HCT116 (cell line): ENCODE data around the gene UVRAG. TPM values are rescaled to one million over a fixed set of nuclear protein-coding genes. Genes with fewer than 3 reads are reported as not detected.

Source experiments
- ATAC-seq: fragments of 200-7000 bp; cut with Tn5 transposase; 2 replicates; pipeline ENCODE4 v1.9.1; 2020; ENCODE audit warnings: mild to moderate bottlenecking, moderate library complexity
- BruUV-seq: library from RNA; stranded (reverse); fragments of 400-500 nt; replicated peaks from 2 replicates; lab custom pipeline; 2021; lab: Mats Ljungman, UMichigan
- CTCF ChIA-PET: fragments of 300-600 bp; sonication (Branson Sonifier 250); formaldehyde crosslinking; loops from one replicate; lab custom pipeline; 2021; ENCODE audit warnings: antibody characterized with exemption; lab: Charles Lee
- POLR2A ChIA-PET: fragments of 300-600, 350-600 bp; sonication (Branson Sonifier 250); formaldehyde crosslinking; loops from one replicate; lab custom pipeline; 2021; ENCODE audit warnings: antibody characterized with exemption; lab: Charles Lee
- RAD21 ChIA-PET, 2 experiments: fragments of 300-600 bp; sonication (Branson Sonifier 250); formaldehyde crosslinking; loops; one replicate each; lab custom pipeline; 2023; ENCODE audit warnings: low total read pairs in 2 of 2; ENCODE audit not compliant: uncharacterized antibody in 2 of 2, unreplicated experiment in 2 of 2, low non-redundant PET in 1 of 2; lab: Charles Lee
- DNase-seq: peaks from one replicate; pipeline ENCODE4 v3.0.0-alpha.2; 2010; ENCODE audit warnings: low read depth, low spot score
- H2AFZ ChIP-seq: fragments of 200-600 bp; shearing (Covaris generic), sonication (generic); 2 replicates; pipeline ENCODE4 v1.6.1; 2017; ENCODE audit warnings: low read depth, mixed run types, mixed read lengths, antibody characterized with exemption, low read length; ENCODE audit not compliant: poor library complexity, severe bottlenecking
- H3K27ac ChIP-seq: 2 replicates; pipeline ENCODE4 v1.5.1; 2012; ENCODE audit warnings: low read depth, low read length
- H3K27me3 ChIP-seq: fragments of 200-600 bp; sonication (generic); 2 replicates; pipeline ENCODE4 v1.6.1; 2016; ENCODE audit warnings: mixed run types, low read length, mixed read lengths; ENCODE audit not compliant: insufficient read depth
- H3K36me3 ChIP-seq, 2 experiments: fragments of 200-500 bp in 1 of 2; fragments of 200-600 bp in 1 of 2; sonication (Bioruptor generic) in 1 of 2; sonication (generic) in 1 of 2; 2 replicates each; pipeline versions ENCODE4 v1.5.1 to v1.6.1; 2014 to 2016; ENCODE audit warnings: low read length in 2 of 2, inconsistent platforms in 1 of 2, mixed read lengths in 1 of 2, mixed run types in 1 of 2; ENCODE audit not compliant: insufficient read depth in 2 of 2, control insufficient read depth in 1 of 2
- H3K4me1 ChIP-seq, 2 experiments: fragments of 200-600 bp in 1 of 2; sonication (generic) in 1 of 2; 2 replicates each; pipeline versions ENCODE4 v1.5.1 to v1.6.1; 2012 to 2017; ENCODE audit warnings: low read length in 2 of 2, inconsistent platforms in 1 of 2, mild to moderate bottlenecking in 1 of 2, mixed read lengths in 1 of 2, mixed run types in 1 of 2, moderate library complexity in 1 of 2; ENCODE audit not compliant: insufficient read depth in 2 of 2, control insufficient read depth in 1 of 2
- H3K4me2 ChIP-seq: fragments of 200-600 bp; sonication (generic); 2 replicates; pipeline ENCODE4 v1.6.1; 2017; ENCODE audit warnings: mixed run types, low read length, mixed read lengths
- H3K4me3 ChIP-seq, 2 experiments: fragments of 200-600 bp in 1 of 2; sonication (generic) in 1 of 2; replicated peaks in 1 of 2; 2 replicates each; pipeline ENCODE4 v1.5.1; 2011 to 2016; ENCODE audit warnings: low read length in 2 of 2, control low read depth in 1 of 2, low read depth in 1 of 2, mild to moderate bottlenecking in 1 of 2, mixed read lengths in 1 of 2, mixed run types in 1 of 2
- H3K79me2 ChIP-seq: fragments of 200-600 bp; sonication (generic); 2 replicates; pipeline ENCODE4 v1.6.1; 2017; ENCODE audit warnings: mild to moderate bottlenecking, mixed run types, low read length, moderate library complexity, mixed read lengths; ENCODE audit not compliant: insufficient read depth
- H3K9ac ChIP-seq: fragments of 200-600 bp; sonication (generic); 2 replicates; pipeline ENCODE4 v1.6.1; 2016; ENCODE audit warnings: low read length, mixed read lengths
- H3K9me2 ChIP-seq: fragments of 200-600 bp; sonication (generic), shearing (Covaris generic); 2 replicates; pipeline ENCODE4 v1.6.1; 2017; ENCODE audit warnings: mixed run types, mild to moderate bottlenecking, moderate library complexity; ENCODE audit not compliant: insufficient read depth
- H3K9me3 ChIP-seq, 2 experiments: fragments of 200-500 bp in 1 of 2; fragments of 200-600 bp in 1 of 2; sonication (Bioruptor generic) in 1 of 2; sonication (generic) in 1 of 2; 2 replicates each; pipeline ENCODE4 v1.6.1; 2014 to 2017; ENCODE audit warnings: low read length in 2 of 2, mixed read lengths in 2 of 2, inconsistent platforms in 1 of 2, low read depth in 1 of 2, mild to moderate bottlenecking in 1 of 2, mixed run types in 1 of 2, moderate library complexity in 1 of 2; ENCODE audit not compliant: control insufficient read depth in 1 of 2, insufficient read depth in 1 of 2
- H4K20me1 ChIP-seq: fragments of 200-600 bp; sonication (generic), shearing (Covaris generic); 2 replicates; pipeline ENCODE4 v1.6.1; 2017; ENCODE audit warnings: mixed run types, mild to moderate bottlenecking, moderate library complexity; ENCODE audit not compliant: insufficient read depth
- CBX3 ChIP-seq: IDR thresholded peaks from 2 replicates; pipeline ENCODE4 v1.6.1; 2012; ENCODE audit warnings: low read depth
- CEBPB ChIP-seq: IDR thresholded peaks from 2 replicates; pipeline ENCODE4 v1.6.1; 2012; ENCODE audit warnings: low read depth
- EGR1 ChIP-seq: IDR thresholded peaks from 2 replicates; pipeline ENCODE4 v1.6.1; 2012; ENCODE audit warnings: low read depth
- EZH2 ChIP-seq: fragments of 200-600 bp; sonication (generic); IDR thresholded peaks from 2 replicates; pipeline ENCODE4 v1.6.1; 2017; ENCODE audit warnings: antibody characterized with exemption, mixed run types
- EZH2phosphoT487 ChIP-seq: fragments of 200-600 bp; IDR thresholded peaks from 2 replicates; pipeline ENCODE4 v1.6.1; 2018; ENCODE audit warnings: antibody characterized with exemption, borderline replicate concordance
- POLR2A ChIP-seq: IDR thresholded peaks from 2 replicates; pipeline ENCODE4 v1.7.0; 2011; ENCODE audit warnings: borderline replicate concordance; ENCODE audit not compliant: insufficient read depth, insufficient read length; ENCODE audit errors: extremely low read depth
- POLR2AphosphoS5 ChIP-seq: IDR thresholded peaks from 2 replicates; pipeline ENCODE4 v1.6.1; 2011; ENCODE audit warnings: mild to moderate bottlenecking, low read depth, low read length, moderate library complexity
- RAD21 ChIP-seq: IDR thresholded peaks from 2 replicates; pipeline ENCODE4 v1.6.1; 2012; ENCODE audit warnings: low read depth, mild to moderate bottlenecking
- REST ChIP-seq: IDR thresholded peaks from 2 replicates; pipeline ENCODE4 v1.6.1; 2012; ENCODE audit warnings: low read depth
- SIN3A ChIP-seq: IDR thresholded peaks from 2 replicates; pipeline ENCODE4 v1.6.1; 2012; ENCODE audit warnings: low read depth
- YY1 ChIP-seq: IDR thresholded peaks from 2 replicates; pipeline ENCODE4 v1.6.1; 2011; ENCODE audit warnings: low read length, low read depth, moderate library complexity, mild to moderate bottlenecking; ENCODE audit not compliant: insufficient replicate concordance; ENCODE audit errors: extremely low read depth
- ZFX ChIP-seq: fragments of 450-650 bp; IDR thresholded peaks from 2 replicates; pipeline ENCODE4 v1.6.1; 2017
- ZNF274 ChIP-seq: fragments of 200-500 bp; sonication (Bioruptor generic); IDR thresholded peaks from 2 replicates; pipeline ENCODE4 v1.6.1; 2014; ENCODE audit warnings: mild to moderate bottlenecking, low read depth, low read length, inconsistent platforms
- intact Hi-C: fragments of 100-400 bp; cut with micrococcal nuclease; formaldehyde crosslinking; loops from 2 replicates; pipeline ENCODE4 v1.10.0; 2022
- total RNA-seq: library from RNA; stranded (reverse); gene quantifications from one replicate; pipeline ENCODE4 v1.2.1, GENCODE V29; 2021; ENCODE audit not compliant: unreplicated experiment
- TF ChIP-seq, protein P1 (sequence below): IDR thresholded peaks from 2 replicates; pipeline ENCODE4 v1.6.1; 2012

UVRAG gene
- total RNA-seq, 1 experiment from 2014 or later: 12.3 TPM

- CTCF ChIA-PET: interaction anchor here (1.1 to 2.5 kb wide), 2 partner anchors 13 to 66 kb away, joined by 4 to 30 read pairs; no protein-coding TSS in a partner anchor
- POLR2A ChIA-PET: no interaction called here
- H3K4me1 ChIP-seq: no peaks in the 10 kb centered on the region
Observed at GRCh38 chr11:75801362-75802020, 13.5 kb upstream of the UVRAG start.

More at GRCh38 chr11:75801362-75802020, 13.5 kb upstream of the UVRAG start:
- TF ChIP-seq REST (no peak), CEBPB (no peak), EZH2 (no peak), ZNF274 (no peak), POLR2A (no peak), SIN3A (no peak), RAD21 (no peak), YY1 (no peak), EGR1 (no peak), CBX3 (no peak), EZH2phosphoT487 (no peak), POLR2AphosphoS5 (no peak), ZFX (no peak)
- TF ChIP-seq, protein P1, sequence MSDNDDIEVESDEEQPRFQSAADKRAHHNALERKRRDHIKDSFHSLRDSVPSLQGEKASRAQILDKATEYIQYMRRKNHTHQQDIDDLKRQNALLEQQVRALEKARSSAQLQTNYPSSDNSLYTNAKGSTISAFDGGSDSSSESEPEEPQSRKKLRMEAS: no peak
- H3K4me3 ChIP-seq: no peak overlapping the region
- no peak overlapping the region for H3K27ac ChIP-seq
- no peaks in the 10 kb centered on the region for H3K9me3 ChIP-seq
- DNase-seq (no peak), ATAC-seq (no peak)
- BruUV-seq: no TSS peak
- intact Hi-C loops: loop anchor here (2.0 kb wide), 2 partner anchors 351 to 517 kb away; no protein-coding TSS in a partner anchor
- no peaks in the 10 kb centered on the region for H3K36me3 ChIP-seq
- H3K27me3 ChIP-seq: no peaks in the 10 kb centered on the region
- H2AFZ ChIP-seq: no peak overlapping the region
- H3K9me2 ChIP-seq: no peaks in the 10 kb centered on the region
- H3K9ac ChIP-seq: no peak overlapping the region
- RAD21 ChIA-PET: no interaction called here
- H3K4me2 ChIP-seq: no peak overlapping the region
- no peaks in the 10 kb centered on the region for H3K79me2 ChIP-seq
- H4K20me1 ChIP-seq: no peaks in the 10 kb centered on the region
